ENCODE results near the gene CNR1. TPM values are rescaled to one million over a fixed set of nuclear protein-coding genes. Genes with fewer than 3 reads are reported as not detected.
"Not testable (repeated sequence)": the region's sequence is repeated elsewhere in the genome, so short reads cannot be mapped to it uniquely, and the experiment has no call there.

The CNR1 gene
- total RNA-seq = 1 to 10 TPM; 1.1 to 3.4 TPM
- long read RNA-seq = 0 reads

GRCh38 chr6:88165844-88166492 lies at the start of gene CNR1:
CNR1 (minus strand) TSS chr6:88166347; CDS start chr6:88145274, 21,073 bp downstream.
- DNase-seq = peak; percentile 75 to 84
- intact Hi-C loops (cut with DNase I, micrococcal nuclease) = no loop called here
- peak; percentile 98 for ATAC-seq

GRCh38 chr6:88211446-88211845 lies 45.3 kb upstream of the CNR1 start:
- no peak for ATAC-seq
- no peak for DNase-seq
- intact Hi-C loops (cut with DNase I, micrococcal nuclease) = no loop called here

GRCh38 chr6:88209301-88209700 lies 43.2 kb upstream of the CNR1 start:
- no peak for DNase-seq
- no peak for ATAC-seq
- intact Hi-C loops (cut with DNase I, micrococcal nuclease) = no loop called here

- DNase-seq (no peak), ATAC-seq (no peak)
These were observed 42.6 kb upstream of the CNR1 start for GRCh38 chr6:88208726-88209125.

GRCh38 chr6:88201734-88202133 lies 35.6 kb upstream of the CNR1 start:
- intact Hi-C loops (cut with DNase I, micrococcal nuclease); ATAC-seq; DNase-seq: not testable (repeated sequence)

More at GRCh38 chr6:88208726-88209125, 42.6 kb upstream of the CNR1 start:
- intact Hi-C loops (cut with DNase I, micrococcal nuclease) = no loop called here

GRCh38 chr6:88184921-88185320 lies 18.8 kb upstream of the CNR1 start:
- intact Hi-C loops (cut with DNase I, micrococcal nuclease) = no loop called here
- DNase-seq (no peak), ATAC-seq (no peak)

GRCh38 chr6:88183471-88183870 lies 17.3 kb upstream of the CNR1 start:
- DNase-seq (no peak), ATAC-seq (no peak)
- intact Hi-C loops (cut with DNase I, micrococcal nuclease) = no loop called here

- intact Hi-C loops (cut with DNase I, micrococcal nuclease) = no loop called here
- no peak for ATAC-seq
- no peak for DNase-seq
These were observed 13.5 kb upstream of the CNR1 start for GRCh38 chr6:88179692-88180091.

GRCh38 chr6:88177961-88178464 lies 11.9 kb upstream of the CNR1 start:
- ATAC-seq (no peak), DNase-seq (no peak)
- intact Hi-C loops (cut with DNase I, micrococcal nuclease) = no loop called here

GRCh38 chr6:88174906-88175305 lies 8.8 kb upstream of the CNR1 start:
- DNase-seq (no peak), ATAC-seq (no peak)
- intact Hi-C loops (cut with DNase I, micrococcal nuclease) = no loop called here

GRCh38 chr6:88171312-88171711 lies 5.2 kb upstream of the CNR1 start:
- intact Hi-C loops (cut with DNase I, micrococcal nuclease) = no loop called here
- DNase-seq (no peak), ATAC-seq (no peak)

GRCh38 chr6:88168362-88168761 lies 2.2 kb upstream of the CNR1 start:
- DNase-seq (no peak), ATAC-seq (no peak)
- intact Hi-C loops (cut with DNase I, micrococcal nuclease) = no loop called here

GRCh38 chr6:88167352-88167937 lies 1.3 kb upstream of the CNR1 start:
- ATAC-seq = no peak
- intact Hi-C loops (cut with DNase I, micrococcal nuclease) = no loop called here
- peak in 1 of 2 donors; percentile 31 for DNase-seq

- intact Hi-C loops (cut with DNase I, micrococcal nuclease) = no loop called here
- peak; percentile 16 for ATAC-seq
- peak in 1 of 2 donors; percentile 29 for DNase-seq
These were observed 575 bp upstream of the CNR1 start for GRCh38 chr6:88166493-88167351.

- peak; percentile 19 for ATAC-seq
- intact Hi-C loops (cut with DNase I, micrococcal nuclease) = no loop called here
- no peak for DNase-seq
These were observed 882 bp downstream of the CNR1 start for GRCh38 chr6:88165087-88165843.

GRCh38 chr6:88164061-88164460 lies 2.1 kb downstream of the CNR1 start:
- intact Hi-C loops (cut with DNase I, micrococcal nuclease) = no loop called here
- DNase-seq (no peak), ATAC-seq (no peak)

GRCh38 chr6:88163616-88164015 lies 2.5 kb downstream of the CNR1 start:
- intact Hi-C loops (cut with DNase I, micrococcal nuclease) = no loop called here
- no peak for DNase-seq
- no peak for ATAC-seq

- ATAC-seq = no peak
- intact Hi-C loops (cut with DNase I, micrococcal nuclease) = no loop called here
- no peak for DNase-seq
These were observed 4.2 kb downstream of the CNR1 start for GRCh38 chr6:88161940-88162339.

GRCh38 chr6:88157106-88157505 lies 9.0 kb downstream of the CNR1 start:
- ATAC-seq = no peak
- DNase-seq = no peak
- intact Hi-C loops (cut with DNase I, micrococcal nuclease) = no loop called here
